Measurements from ENCODE around the gene ZNF746.
"Not testable (repeated sequence)": the region's sequence is repeated elsewhere in the genome, so short reads cannot be mapped to it uniquely, and the experiment has no call there.

Gene ZNF746

DNA sequence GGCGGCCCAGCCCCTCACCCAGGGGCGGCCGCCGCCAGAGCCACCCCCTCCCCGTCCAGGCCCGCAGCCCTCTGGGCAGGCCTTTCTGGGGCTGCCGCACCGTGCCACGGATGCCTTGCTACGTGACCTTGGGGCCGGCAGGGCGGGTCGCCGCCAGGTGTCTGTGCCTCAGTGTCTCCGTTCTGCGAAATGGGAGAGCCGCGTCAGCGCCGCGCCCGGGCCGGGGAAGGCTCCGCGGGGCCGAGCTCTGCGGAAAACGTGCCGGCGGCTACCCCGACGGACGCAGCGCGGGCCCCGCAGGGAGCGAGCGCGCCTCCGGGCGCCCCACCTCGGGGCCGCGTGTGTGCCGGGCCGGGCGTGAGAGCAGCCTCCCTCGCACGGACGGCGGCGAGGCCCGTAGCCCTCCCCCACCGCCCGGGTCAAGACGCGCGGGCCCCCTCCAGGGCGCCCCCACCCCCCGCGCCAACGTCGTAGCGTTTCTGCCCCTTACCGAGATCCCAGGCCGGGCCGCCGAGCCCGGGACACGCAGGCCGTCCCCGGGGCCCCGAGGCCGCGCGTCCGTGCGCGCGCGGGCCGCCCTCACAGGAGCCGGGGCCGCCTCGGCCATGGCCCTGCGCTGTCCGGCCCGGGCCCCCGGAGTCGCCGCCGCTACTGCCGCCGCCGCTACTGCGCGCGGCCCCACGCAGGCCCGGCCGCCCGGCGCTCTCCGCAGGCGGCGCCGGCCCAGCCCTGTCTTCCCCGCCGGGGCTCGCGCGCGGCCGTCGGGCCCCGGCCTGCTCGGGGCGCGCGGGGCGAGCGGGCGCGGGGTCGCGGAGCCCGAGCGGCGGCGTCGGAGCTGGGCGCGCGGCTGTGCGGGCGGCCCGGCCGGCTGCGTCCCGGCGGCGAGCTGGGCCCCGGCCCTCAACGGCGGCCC is 37.8 kb downstream of the ZNF746 start:
- DNase-seq (ENCODE audit: low read depth, low spot score): no peak

DNA sequence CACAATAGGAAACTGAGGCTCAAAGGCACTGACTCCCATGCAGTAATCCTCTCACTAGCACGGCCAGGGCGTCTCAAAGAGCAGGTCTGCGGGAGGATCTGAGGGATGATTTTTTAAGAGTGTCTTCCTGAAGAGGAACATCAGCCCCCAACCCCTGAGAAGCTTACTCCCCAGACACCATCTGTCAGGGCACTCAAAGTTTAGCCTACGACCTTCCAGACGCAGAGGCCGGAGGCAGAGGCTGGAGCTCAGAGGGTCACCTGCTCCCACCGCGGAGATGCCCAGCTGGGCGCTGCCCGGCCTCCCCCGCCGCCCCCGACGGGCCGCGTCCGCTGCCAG is 38.4 kb downstream of the ZNF746 start:
- no peak for DNase-seq (ENCODE audit: low read depth, low spot score)

DNA sequence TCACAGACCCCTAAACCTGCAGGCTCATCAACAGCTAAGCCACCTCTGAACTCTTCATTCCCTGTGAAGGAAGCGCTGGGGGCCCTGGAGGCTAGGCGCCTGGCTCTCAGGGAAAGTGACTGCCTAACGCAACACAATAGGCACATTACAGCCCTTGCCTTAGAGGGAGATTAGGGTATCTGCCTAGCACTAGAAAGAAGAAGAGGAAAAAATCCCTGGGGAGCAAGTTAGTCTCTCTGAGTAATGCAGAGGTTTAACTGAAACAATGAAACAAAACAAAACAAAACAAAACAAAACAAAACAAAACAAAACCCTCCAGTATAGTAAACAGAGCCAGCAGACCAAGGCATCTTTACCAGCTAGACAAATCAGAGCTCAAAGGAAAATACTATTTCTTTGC is 39.4 kb downstream of the ZNF746 start:
- no peak for DNase-seq (ENCODE audit: low read depth, low spot score)

DNA sequence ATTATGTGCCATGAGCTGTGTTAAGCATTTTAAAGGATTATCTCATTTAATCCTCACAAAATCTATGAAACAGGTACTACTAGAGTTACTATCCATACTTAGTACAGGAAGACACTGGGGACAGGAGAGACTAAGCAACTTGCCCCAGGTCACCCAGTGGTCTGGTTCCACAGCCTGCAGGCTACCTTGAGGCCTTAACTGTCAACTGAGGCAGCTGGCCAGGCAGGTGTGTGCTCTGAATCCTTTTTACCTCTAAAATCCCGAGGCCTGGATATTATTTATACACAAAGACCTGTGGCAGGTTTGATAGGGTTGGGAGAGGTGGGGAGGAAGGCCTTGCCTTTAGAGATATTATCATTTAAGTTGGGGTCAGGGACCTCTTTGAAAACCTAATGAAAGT is 39.8 kb downstream of the ZNF746 start:
- DNase-seq (ENCODE audit: low read depth, low spot score): no peak

DNA sequence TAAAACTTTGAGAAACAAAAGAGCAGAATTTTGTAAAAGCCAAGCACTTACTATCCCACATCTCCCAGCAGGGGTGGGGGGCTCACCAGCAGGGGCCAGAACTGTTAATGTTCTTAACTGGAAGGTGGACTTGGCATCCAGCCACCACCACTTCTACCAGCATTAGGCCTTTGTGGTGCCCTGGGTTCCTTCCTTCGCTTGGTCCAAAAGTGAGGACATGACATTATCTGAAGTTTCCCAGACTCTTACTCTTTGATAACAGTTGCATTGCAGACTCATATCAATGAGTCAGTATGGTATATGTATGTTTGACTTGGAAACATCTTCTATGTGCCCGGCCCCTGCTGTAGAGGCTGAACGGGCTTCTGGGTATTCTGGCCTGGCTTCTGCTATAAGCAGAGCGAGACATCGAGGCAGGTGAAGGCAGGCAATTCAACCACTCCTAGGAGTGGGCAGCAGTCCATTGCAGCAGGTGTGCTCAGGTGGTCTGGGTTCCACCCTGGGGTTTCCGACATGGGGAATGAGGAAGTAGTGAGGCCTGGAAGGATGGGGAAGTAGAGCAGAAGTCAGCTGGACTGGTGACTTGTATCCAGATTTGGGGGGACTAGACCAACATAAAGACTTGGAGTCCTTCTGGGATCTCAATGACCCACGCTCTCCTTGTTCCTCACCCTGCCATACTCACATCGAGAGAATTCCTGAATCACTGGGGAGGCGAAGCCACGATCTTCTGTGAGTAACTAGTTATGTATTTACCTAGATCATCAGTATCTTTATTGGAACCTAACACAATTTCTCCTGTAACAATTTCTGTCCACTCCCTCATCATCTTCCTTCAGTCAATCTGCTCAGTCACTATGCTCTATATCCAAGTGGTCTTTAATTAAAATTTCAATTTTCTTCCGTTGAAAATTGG is 40.8 kb downstream of the ZNF746 start:
- DNase-seq (ENCODE audit: low read depth, low spot score): no peak

DNA sequence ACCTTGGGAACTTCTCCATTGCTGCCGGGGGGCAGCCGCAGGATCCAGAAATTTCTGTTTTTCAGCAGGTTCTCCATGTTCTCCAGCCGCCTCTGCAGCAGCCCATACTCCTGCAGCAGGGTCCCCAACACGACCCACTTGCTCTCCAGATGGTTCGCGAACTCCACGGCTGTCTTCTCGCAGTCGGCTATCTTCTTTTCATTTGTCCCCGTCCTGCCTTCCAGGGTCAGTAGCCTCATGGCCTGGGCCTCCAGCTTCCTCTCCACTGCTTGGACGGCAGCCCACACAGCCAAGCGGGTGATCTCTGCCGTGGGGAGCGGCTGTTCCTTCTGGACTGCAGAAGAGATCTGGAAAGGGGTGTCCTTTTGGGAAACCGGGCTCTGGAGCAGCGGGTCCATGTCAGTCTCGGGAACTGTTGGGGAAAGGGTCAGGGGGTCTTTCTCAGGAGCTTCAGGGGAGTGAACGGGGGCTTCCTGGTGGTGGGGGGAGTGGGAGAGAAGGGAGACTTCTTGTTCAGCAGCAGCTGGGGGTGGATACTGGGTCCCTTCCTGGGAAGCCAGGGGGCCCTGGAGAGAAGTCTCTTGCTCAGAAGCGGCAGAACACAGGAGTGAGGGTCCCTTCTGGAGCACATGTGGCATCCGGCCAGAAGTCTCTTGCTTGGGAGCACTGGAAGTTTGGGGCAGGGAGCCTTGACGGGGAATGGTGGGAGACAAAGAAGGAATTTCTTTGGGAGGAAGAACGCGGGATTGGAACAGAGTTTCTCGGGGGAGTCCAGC is 42.2 kb downstream of the ZNF746 start:
- DNase-seq (ENCODE audit: low read depth, low spot score): no peak

DNA sequence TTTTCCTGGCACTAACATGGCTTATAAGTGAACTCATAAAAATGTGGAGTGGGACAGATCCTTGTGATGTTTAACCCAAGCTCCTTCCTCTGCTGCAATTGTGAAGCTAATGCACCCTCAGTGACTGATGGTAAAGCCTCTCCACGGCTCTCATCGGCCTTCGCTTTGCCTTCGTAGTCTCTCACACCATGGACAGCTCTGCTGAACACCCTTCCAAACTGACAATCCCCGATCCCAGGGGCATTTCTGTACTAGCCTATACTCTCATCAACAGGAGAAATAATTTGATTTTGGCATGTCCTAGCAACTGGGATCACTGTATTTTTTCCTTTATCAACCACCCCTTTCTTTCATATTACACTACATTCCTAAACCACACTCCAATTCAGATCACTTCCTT is 42.9 kb downstream of the ZNF746 start:
- no peak for DNase-seq (ENCODE audit: low read depth, low spot score)

DNA sequence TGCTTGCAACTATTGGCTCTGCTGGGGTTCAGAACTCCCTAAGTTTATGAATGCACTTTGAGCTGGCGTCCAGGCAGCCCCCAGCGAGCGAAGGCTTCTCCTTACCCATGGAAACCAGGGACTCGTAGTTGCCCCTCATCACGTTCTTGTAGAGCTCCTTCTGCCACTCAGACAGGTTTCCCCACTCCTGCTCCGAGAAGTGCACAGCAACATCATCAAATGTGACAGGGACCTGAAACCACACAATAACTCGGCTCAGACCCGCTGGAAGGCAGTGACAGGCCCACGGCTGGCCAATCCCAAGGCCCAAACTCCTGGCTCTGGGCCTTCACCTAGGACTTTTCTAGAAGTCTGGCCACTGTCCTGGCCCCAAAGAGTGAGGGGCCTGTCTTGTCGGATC is 43.6 kb downstream of the ZNF746 start:
- no peak for DNase-seq (ENCODE audit: low read depth, low spot score)

DNA sequence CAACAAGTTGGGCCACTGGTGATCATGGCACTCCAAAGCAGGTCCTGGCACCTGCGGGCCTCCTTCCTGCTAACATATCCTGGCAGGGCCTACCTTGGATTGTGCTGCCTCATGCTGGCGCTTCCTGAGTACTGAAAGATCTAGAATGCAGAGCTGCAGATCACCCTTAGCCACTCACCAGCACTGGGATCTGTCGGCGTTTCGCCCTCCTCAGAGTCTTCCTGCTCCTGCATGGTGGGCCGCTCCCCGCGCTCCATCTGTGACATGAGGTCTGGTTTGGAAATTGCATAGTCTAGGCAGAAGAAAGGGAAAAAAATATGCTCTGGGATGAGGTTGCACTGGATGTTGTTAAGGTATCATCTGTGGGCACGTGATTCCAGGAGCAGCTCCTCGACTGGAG is 46.8 kb downstream of the ZNF746 start:
- DNase-seq (ENCODE audit: low read depth, low spot score): no peak

DNA sequence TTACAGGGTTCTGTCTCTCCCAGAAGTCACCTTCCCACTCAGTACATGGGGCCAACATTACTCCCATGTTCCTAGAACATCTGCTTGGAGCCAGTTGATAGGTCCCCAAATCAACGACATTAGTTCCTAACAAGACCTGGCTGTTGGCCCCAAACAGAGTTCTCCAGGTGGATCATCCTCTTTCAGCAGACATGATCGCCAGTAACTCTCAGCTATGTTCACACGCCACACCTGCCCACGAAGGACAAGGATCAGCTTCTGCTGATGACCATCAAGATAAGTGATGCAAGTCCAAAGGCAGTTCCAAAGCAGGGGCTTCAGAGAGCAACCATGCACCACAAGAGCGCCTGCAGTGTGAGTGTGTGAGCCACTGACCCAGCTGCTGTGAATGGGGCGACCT is 47.7 kb downstream of the ZNF746 start:
- no peak for DNase-seq (ENCODE audit: low read depth, low spot score)

DNA sequence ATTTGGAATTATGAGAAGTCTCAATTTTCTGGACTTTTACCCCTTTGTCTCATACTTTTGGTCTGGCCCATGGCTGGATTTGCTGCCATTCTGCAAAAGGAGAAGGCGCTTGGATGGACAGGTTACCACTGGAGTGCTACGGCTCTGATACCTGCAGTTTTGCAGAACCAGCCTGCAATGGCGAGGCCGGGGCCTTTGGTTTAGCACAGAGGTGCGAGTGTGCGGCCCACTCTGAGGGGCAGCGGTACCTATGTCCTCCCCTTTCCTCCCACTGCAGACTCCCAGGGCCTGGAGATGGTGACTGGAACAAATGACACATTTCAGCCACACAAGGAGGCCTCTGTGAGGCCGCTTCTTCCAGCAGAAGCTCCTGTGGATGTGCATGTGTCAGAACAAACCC is 48.6 kb downstream of the ZNF746 start:
- no peak for DNase-seq (ENCODE audit: low read depth, low spot score)

DNA sequence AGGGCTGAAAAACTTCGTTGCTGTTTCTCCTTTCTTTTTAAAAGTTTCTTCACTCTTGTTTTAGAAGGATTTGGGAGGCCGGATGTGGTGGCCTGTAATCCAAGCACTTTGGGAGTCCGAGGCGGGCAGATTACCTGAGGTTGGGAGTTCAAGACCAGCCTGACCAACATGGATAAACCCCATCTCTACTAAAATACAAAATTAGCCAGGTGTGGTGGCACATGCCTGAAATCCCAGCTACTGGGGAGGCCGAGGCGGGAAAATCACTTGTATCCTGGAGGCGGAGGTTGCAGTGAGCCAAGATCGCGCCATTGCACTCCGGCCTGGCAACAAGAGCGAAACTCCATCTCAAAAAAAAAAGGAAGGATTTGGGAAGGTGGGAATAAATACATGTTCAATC is 51.6 kb downstream of the ZNF746 start:
- not testable (repeated sequence) for DNase-seq (ENCODE audit: low read depth, low spot score)

DNA sequence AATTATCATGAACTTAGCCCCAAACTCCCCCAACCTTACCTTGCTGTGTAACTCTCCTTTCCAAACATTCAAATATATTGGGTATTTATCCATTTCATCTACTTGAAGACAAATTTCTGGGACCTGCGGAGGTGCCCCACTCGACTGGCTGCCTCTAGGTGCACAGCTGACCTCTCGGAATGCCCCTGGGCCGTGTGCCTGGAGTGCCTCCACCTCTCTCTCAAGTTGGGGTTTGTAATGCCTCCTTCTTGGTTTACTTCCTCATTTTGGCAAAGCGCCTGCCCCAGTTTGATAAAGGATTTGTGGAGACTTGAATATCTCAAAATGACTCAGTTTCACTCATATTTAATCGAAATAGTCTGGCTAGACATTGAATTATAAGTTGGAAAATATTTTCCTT is 53.3 kb downstream of the ZNF746 start:
- DNase-seq (ENCODE audit: low read depth, low spot score): no peak

DNA sequence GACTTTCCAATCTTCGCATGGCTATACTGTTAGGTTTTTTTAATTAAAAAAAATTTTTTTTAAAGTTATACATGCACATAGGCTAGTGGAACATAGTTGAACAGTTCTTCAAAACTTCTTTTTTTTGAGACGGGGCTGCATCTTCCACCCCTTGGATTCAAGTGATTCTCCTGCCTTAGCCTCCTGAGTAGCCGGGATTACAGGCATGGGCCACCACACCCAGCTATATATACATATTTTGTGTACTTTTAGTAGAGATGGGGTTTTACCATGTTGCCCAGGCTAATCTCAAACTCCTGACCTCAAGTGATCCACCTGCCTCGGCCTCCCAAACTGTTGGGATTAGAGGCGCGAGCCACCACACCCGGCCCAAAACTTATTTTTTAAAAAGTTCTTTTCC is 54.1 kb downstream of the ZNF746 start:
- no peak for DNase-seq (ENCODE audit: low read depth, low spot score)

DNA sequence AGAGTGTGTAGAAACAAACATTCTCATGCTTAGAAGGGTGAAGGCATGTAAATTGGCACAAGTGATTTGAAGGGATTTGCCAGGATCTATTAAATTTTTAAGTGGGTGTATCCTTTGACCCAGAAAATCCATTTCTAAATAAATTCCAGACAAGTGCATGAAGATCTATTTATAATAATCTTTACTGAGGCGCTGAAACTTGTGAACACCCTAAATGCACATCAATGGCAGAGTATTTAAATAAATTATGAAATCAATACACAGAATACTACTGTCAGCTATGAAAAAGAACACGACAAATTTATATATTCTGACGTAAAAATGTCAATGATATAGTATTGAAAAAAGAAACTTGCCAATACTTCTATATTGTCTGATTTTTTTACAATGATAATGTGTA is 54.7 kb downstream of the ZNF746 start:
- no peak for DNase-seq (ENCODE audit: low read depth, low spot score)

DNA sequence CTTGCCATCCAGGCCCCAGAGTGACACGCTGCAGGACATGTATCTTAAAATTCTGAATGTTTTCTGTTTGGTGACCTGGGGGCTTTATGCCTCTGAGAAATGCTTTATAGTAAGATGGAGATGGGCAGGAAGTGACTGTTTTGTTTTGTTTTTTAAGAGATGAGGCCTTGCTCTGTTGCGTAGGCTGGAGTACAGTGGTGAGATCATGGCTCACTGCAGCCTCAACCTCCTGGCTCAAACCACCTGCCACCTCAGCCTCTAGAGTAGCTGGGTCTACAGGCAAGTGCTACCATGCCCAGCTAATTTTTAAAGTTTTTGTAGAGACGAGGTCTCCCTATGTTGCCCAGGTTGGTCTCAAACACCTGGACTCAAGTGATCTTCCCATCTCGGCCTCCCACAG is 57.4 kb downstream of the ZNF746 start:
- DNase-seq (ENCODE audit: low read depth, low spot score): no peak

DNA sequence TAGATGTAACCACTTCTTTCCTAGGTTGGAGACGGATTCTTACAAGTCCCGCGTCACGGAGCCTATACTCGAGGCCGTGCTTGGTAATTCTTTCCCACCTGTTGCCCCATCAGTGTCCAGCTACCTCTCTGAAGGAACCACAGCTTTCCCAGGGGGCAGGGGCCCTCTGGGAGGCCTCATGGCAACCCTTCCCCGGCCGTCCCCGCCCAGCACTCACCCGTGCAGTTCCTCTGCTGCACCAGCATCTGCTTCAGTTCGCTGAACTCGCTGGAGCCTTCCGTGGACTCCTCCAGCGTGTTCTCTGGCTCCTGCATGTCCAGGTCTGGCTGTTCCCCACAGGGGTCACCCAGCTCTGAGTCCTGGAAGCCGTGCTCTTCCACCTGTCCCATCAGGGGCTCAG is 61.3 kb downstream of the ZNF746 start:
- no peak for DNase-seq (ENCODE audit: low read depth, low spot score)

DNA sequence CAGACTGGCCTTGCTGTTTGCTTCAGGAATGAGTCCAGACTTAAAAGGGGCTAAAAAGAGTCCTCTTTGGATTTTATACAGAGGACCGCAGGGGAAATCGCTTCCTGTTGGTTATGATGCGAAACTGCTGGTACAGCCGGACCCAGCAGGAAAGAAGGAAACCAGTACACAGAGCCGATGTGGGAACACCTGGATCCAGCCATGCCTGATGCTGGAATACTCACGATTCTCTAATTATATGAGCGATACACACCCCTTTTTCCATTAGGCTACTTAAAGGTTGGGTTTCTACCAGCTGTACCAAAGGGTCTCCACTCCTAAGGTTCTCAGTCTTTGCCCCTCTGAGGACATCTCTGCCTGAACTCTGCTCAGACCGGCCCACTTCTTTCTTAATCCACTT is 64.5 kb downstream of the ZNF746 start:
- DNase-seq (ENCODE audit: low read depth, low spot score): no peak

DNA sequence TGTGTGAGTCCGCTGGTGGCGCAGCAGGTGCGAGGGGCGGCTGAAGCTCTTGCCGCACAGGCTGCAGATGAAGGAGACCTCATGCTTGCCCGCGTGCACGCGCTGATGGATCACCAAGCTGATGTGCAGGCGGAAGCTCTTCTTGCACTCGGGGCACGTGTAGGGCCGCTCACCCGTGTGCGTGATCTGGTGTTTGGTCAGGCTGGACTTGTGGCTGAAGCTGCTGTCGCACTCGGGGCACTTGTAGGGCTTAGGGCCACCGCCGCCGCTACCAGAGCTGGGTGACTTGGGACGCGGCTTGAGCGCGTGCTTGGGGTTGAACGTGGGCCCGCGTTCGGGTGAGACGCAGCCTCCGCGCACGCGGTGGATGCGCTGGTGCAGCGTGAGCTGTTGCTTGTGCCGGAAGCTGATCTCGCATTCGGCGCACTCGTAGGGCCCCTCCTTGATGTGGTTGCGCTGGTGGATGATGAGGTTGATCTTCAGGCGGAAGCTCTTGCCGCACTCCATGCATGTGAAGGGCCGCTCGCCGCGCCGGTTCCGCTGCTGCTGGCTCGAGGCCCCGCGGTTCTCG is 65.4 kb downstream of the ZNF746 start:
- DNase-seq (ENCODE audit: low read depth, low spot score): no peak

DNA sequence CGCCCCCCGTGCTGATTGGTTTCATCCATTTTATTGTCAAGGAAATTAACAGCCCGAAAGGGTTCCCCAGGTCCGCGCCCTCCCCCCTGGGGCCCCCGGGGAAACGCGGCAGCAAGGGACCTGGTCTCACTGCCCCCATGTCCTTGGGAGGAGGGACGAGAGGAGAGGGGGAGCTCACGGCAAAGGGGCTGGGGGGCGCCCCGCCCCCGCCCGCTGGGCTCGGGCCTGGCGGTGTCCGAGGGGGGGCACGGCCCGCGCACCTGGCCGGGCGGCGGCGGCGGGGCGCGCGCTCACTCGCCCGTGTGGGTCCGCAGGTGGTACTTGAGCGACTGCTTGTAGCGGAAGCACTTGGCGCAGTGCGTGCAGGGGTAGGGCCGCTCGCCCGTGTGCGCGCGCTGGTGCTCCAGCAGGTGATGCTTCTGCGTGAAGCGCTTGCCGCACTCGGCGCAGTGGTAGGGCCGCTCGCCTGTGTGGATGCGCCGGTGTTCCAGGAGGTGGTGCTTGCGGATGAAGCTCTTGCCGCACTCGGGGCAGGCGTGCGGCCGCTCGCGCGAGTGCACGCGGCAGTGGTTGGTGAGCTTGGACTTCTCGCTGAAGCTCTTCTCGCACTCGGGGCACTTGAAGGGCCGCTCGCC is 66.0 kb downstream of the ZNF746 start:
- DNase-seq (ENCODE audit: low read depth, low spot score): no peak

DNA sequence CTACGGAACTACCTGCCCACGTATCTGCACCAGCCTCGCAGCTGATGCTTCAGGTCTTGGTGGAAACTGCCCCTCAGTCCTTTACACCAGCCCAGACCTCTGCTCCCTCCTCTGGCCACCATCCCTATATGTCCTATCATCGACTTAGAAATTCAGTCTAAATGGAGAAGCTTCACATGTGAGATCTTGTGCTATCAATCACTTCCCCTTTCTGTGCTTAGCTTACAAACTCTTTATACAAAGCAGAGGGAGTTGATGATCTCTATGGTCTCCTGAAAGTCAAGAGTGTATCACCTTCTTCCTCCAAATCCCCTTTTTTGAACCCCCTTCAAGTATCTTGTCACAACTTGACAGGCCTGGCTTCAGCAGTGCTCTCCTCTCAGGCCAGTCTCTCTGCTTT is 67.4 kb downstream of the ZNF746 start:
- DNase-seq (ENCODE audit: low read depth, low spot score): no peak
